ENCODE results near the gene CLCN4. TPM values are rescaled to one million over a fixed set of nuclear protein-coding genes. Genes with fewer than 3 reads are reported as not detected.

Gene CLCN4
- total RNA-seq, 1 experiment from 2014 or later = 6.9 TPM

DNA sequence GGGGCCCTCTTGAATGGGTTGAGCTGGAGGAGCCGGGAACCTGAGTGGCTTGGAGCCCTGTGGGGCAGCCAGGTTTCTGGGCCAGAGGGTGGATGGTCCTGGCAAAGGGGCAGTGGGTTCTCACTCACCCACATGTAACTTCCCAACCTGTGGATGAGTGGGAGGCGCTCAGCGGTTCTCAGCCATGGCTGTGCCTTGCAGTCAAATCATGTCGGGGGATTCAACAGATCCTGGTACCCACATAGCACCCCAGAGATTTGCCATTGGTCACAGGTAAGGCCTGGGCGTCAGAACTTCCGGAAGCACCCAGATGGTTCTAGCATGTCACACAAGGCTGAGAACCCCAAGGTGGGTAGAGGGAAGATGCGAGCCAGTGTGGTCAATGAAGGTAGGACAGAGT lies 21.9 kb upstream of the CLCN4 start:
- no peaks in the 10 kb centered on the region for H3K9me3 ChIP-seq (ENCODE audit: control insufficient read depth, low read depth, low read length)
- H4K20me1 ChIP-seq (ENCODE audit: control insufficient read depth, insufficient read depth, insufficient read length) = no peaks in the 10 kb centered on the region
- no peak overlapping the region for H4K8ac ChIP-seq (replicated peaks; ENCODE audit: insufficient read length, low read depth, low read length)
- H3T11ph ChIP-seq (ENCODE audit: low read length) = no peak overlapping the region
- no peak overlapping the region for H3K23ac ChIP-seq (ENCODE audit: insufficient read length, low read depth, low read length)
- no peak overlapping the region for H3K4ac ChIP-seq (ENCODE audit: low read depth, low read length)
- H3K27ac ChIP-seq (ENCODE audit: insufficient read length, low read depth, low read length) = no peak overlapping the region
- H3K27me3 Mint-ChIP-seq (ENCODE audit: low read depth) = no peaks in the 10 kb centered on the region
- H3K36me3 Mint-ChIP-seq (ENCODE audit: insufficient read depth in 1 of 3, low read depth in 3 of 3) = peaks cover 53 to 70% (median 62%) of the 10 kb centered on the region in 3 experiments
- no peak overlapping the region for H2BK15ac ChIP-seq (ENCODE audit: low read depth, low read length)
- H3K79me1 ChIP-seq (ENCODE audit: insufficient read depth, low read depth, low read length, poor library complexity, severe bottlenecking) = no peaks in the 10 kb centered on the region
- TF ChIP-seq, protein P1, sequence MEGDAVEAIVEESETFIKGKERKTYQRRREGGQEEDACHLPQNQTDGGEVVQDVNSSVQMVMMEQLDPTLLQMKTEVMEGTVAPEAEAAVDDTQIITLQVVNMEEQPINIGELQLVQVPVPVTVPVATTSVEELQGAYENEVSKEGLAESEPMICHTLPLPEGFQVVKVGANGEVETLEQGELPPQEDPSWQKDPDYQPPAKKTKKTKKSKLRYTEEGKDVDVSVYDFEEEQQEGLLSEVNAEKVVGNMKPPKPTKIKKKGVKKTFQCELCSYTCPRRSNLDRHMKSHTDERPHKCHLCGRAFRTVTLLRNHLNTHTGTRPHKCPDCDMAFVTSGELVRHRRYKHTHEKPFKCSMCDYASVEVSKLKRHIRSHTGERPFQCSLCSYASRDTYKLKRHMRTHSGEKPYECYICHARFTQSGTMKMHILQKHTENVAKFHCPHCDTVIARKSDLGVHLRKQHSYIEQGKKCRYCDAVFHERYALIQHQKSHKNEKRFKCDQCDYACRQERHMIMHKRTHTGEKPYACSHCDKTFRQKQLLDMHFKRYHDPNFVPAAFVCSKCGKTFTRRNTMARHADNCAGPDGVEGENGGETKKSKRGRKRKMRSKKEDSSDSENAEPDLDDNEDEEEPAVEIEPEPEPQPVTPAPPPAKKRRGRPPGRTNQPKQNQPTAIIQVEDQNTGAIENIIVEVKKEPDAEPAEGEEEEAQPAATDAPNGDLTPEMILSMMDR (conservative IDR thresholded peaks at IDR 0.05) = no peak
- peaks cover 18 to 23% of the 10 kb centered on the region in 2 experiments for H3K4me1 Mint-ChIP-seq
- no peak for DNase-seq
- H3K79me2 ChIP-seq (ENCODE audit: insufficient read depth, low read length) = no peaks in the 10 kb centered on the region
- no peak overlapping the region for H3K9ac ChIP-seq (ENCODE audit: extremely low read depth, insufficient read length, low read length)
- H3K27me3 ChIP-seq (ENCODE audit: insufficient read depth, low read length) = no peaks in the 10 kb centered on the region
- no peak overlapping the region for H3K27ac Mint-ChIP-seq
- no CpG with 5 or more reads among the region's 7 CpGs for WGBS (ENCODE audit: extremely low coverage, insufficient read length, low lambda C conversion rate)
- no peak overlapping the region for H3K4me3 Mint-ChIP-seq
- no peaks in the 10 kb centered on the region for H3K23me2 ChIP-seq (ENCODE audit: insufficient read length, low read depth, low read length, poor library complexity, severe bottlenecking)
- no peak overlapping the region for H2BK120ac ChIP-seq (ENCODE audit: low read depth, low read length, poor library complexity, severe bottlenecking)
- H2BK12ac ChIP-seq (ENCODE audit: insufficient read length, low read depth, low read length) = no peak overlapping the region
- H3K14ac ChIP-seq (ENCODE audit: insufficient read depth, low read length) = no peak overlapping the region
- H2AFZ ChIP-seq (ENCODE audit: low read length) = no peak overlapping the region
- H3K4me2 ChIP-seq (ENCODE audit: insufficient read depth, insufficient read length, low read length) = no peak overlapping the region
- H3K9me3 Mint-ChIP-seq = peaks cover 58 to 68% of the 10 kb centered on the region in 2 experiments
- H2BK5ac ChIP-seq (ENCODE audit: insufficient read length, low read length) = no peak overlapping the region
- H4K5ac ChIP-seq (ENCODE audit: insufficient read length, low read depth, low read length) = no peak overlapping the region
- no peak overlapping the region for H2AK5ac ChIP-seq (ENCODE audit: insufficient read length, low read length)
- H3K18ac ChIP-seq (ENCODE audit: insufficient read length, low read depth, low read length) = no peak overlapping the region
- H2BK20ac ChIP-seq (ENCODE audit: low read depth, low read length, poor library complexity, severe bottlenecking) = no peak overlapping the region
- peaks cover 2% of the 10 kb centered on the region; the same call in 1 of the 2 replicates for H3K4me1 ChIP-seq (ENCODE audit: insufficient read depth, low read length)
- no peak overlapping the region for H4K91ac ChIP-seq (ENCODE audit: insufficient read length, low read depth, low read length)
- no peak overlapping the region for H3K56ac ChIP-seq (ENCODE audit: insufficient read length, low read depth, low read length)
